IMR-90 (cell line): ENCODE results near the gene CSGALNACT2.

Source experiments
- FOS ChIP-seq: fragments of 150-350 bp; IDR thresholded peaks from 2 replicates; pipeline ENCODE4 v1.6.1; 2016; ENCODE audit warnings: low read depth, low read length
- POLR2A ChIP-seq: IDR thresholded peaks from 2 replicates; pipeline ENCODE4 v1.6.1; 2012; ENCODE audit warnings: mild to moderate bottlenecking, low read depth, low read length
- RAD21 ChIP-seq: IDR thresholded peaks from 2 replicates; pipeline ENCODE4 v1.6.1; 2012; ENCODE audit warnings: low read length, improper control_type of control experiment
- TF ChIP-seq, protein P1 (sequence below): conservative IDR thresholded peaks from 2 replicates; pipeline ENCODE4 v1.5.1; 2012; ENCODE audit warnings: mild to moderate bottlenecking, low read depth, low read length, improper control_type of control experiment
- TF ChIP-seq, protein P2 (sequence below): fragments of 150-350 bp; IDR thresholded peaks from 2 replicates; pipeline ENCODE4 v1.6.1; 2017; ENCODE audit warnings: mild to moderate bottlenecking, antibody characterized with exemption, low read length, low read depth

DNA sequence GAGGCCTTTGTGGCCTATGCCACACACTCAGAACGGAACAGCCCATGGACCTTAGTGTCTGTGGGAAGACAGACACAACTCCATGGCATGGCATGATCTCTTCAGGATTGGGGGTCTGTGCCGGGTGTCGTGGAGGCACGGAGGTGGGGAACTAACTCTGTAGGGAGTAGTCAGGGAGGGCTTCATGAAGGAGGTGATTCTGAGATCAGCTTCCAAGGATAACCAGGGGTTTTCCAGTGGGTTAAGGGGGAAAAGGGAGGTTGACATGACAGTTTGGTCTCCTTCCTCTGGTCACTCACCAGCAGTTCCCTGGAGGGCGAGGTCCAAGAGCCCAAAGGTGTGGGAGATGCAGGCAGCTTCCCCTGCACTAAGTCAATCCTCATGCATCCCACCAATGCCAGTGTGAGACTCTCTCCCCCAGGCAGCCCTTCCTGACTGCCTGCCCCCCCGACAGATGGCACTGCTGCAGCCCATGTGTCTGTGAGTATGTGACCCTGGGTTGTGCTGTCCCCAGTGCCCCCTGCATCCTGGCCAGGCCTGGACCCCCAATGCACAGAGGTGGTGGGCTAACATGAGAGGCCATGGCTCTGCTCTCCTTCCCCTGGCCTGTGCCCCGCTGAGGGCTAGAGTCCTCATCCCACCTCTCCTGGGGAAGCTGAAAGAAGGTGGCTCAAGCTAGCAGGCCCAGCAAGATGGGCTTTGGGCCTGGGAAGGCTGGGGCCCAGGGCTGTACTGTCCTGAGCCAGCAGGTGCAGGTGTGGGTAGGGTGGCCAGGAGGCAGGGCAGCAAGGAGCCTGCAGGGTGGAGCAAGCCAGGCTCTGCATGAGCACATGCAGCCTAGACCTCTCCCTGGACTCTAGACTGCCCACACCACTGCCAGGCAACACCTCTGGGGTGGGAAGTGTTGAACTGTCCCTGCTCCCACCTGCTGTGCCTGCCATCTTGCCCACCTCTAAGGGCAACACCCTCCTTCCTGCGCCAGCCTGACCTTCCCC, 88.9 kb downstream of the CSGALNACT2 start:
- TF ChIP-seq POLR2A: no peak
- TF ChIP-seq, protein P1, sequence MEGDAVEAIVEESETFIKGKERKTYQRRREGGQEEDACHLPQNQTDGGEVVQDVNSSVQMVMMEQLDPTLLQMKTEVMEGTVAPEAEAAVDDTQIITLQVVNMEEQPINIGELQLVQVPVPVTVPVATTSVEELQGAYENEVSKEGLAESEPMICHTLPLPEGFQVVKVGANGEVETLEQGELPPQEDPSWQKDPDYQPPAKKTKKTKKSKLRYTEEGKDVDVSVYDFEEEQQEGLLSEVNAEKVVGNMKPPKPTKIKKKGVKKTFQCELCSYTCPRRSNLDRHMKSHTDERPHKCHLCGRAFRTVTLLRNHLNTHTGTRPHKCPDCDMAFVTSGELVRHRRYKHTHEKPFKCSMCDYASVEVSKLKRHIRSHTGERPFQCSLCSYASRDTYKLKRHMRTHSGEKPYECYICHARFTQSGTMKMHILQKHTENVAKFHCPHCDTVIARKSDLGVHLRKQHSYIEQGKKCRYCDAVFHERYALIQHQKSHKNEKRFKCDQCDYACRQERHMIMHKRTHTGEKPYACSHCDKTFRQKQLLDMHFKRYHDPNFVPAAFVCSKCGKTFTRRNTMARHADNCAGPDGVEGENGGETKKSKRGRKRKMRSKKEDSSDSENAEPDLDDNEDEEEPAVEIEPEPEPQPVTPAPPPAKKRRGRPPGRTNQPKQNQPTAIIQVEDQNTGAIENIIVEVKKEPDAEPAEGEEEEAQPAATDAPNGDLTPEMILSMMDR: no peak
- TF ChIP-seq FOS: no peak
- no peak for TF ChIP-seq RAD21
- TF ChIP-seq, protein P2, sequence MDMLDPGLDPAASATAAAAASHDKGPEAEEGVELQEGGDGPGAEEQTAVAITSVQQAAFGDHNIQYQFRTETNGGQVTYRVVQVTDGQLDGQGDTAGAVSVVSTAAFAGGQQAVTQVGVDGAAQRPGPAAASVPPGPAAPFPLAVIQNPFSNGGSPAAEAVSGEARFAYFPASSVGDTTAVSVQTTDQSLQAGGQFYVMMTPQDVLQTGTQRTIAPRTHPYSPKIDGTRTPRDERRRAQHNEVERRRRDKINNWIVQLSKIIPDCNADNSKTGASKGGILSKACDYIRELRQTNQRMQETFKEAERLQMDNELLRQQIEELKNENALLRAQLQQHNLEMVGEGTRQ: no peak
